ENCODE data around the gene GAPDHS. TPM values are rescaled to one million over a fixed set of nuclear protein-coding genes. Genes with fewer than 3 reads are reported as not detected.
A peak's percentile ranks its signal among the peaks of the same experiment; 100 is the strongest.

Gene GAPDHS
- not detected for total RNA-seq
- long read RNA-seq, donor 1 = 0 reads
- long read RNA-seq, donor 2 = 0 reads

DNA sequence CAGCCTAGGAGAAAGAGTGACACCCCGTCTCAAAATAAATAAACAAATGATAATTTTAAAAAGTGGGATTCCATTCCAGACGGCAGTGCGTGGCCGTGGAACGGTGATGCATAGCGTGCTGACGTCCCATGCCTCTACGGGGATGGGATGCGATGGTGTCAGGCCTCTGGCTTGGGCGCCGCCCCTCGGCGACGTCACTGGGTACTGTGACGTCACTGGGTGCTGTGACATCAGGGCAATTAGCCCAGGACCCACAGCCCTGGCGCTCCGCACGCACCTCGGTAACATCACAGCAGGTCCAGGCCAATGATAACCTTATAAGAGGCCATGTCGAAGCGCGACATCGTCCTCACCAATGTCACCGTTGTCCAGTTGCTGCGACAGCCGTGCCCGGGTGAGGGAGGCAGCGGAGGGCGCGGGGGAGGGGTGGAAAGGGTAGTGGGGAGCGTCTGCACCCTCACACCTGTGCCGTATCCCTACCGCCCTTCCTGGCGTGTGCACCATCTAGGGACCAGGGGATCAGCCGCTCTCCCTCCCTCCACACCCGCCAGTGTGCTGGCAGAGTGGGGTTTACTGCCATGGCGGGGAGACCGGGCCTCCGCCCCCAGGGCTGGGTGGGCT lies at the start of gene GAPDHS:
Gene GAPDHS, plus strand, starts transcription at position 256 of the 621 bp plus-strand sequence. Its CDS starts 72 bp downstream, at position 328.
- ATAC-seq = peak; percentile 7
- Histone ChIP-seq H3K36me3 (ENCODE audit: low read depth) (no peaks in the 10 kb centered on the region), H3K4me1 (ENCODE audit: low read depth) (peaks cover 3% of the 10 kb centered on the region), H3K4me3 (no peak within 1 kb of the TSS), H3K9me3 (no peaks in the 10 kb centered on the region)
- TF ChIP-seq, protein P1, sequence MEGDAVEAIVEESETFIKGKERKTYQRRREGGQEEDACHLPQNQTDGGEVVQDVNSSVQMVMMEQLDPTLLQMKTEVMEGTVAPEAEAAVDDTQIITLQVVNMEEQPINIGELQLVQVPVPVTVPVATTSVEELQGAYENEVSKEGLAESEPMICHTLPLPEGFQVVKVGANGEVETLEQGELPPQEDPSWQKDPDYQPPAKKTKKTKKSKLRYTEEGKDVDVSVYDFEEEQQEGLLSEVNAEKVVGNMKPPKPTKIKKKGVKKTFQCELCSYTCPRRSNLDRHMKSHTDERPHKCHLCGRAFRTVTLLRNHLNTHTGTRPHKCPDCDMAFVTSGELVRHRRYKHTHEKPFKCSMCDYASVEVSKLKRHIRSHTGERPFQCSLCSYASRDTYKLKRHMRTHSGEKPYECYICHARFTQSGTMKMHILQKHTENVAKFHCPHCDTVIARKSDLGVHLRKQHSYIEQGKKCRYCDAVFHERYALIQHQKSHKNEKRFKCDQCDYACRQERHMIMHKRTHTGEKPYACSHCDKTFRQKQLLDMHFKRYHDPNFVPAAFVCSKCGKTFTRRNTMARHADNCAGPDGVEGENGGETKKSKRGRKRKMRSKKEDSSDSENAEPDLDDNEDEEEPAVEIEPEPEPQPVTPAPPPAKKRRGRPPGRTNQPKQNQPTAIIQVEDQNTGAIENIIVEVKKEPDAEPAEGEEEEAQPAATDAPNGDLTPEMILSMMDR (IDR thresholded peaks at IDR 0.05) = no peak
- intact Hi-C loops (cut with DNase I, micrococcal nuclease) = no loop called here
- no peak for DNase-seq

DNA sequence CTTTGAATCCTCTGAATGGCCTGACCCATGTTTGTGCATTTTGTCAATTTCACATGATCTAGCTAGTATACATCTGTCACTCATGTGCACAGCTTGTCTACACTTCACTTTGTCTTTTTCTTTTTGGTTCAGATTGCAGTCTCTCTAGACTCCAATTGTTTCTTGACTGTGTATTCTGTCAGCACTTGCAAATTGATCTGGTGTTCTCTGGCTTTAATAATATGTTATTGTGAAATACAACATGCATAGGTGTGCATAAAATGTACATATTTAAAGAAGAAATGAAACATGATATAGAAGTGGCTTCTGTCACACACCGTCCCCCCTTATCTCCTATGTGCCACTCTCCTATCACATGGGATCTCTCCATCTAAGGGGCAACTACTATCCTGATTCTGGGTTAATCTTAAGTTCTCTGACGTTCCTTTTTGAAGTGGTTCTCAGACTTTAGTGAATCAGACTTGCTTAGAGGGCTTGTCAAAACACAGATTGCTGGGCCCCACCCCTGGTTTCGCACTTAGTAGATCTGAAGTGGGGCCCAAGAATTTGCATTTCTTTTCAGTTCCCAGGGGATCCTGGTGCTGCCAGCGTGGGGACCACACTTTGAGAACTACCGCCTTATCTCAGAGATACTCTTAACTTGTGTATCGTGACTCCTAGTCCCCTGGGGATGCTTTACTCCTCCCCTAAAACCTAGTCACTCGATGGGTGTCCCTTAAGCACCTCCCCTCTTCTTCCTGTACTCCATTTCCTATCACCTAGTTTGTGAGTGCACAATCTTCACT lies 48.8 kb upstream of the GAPDHS start:
- Histone ChIP-seq H3K4me3 (no peak overlapping the region), H3K9me3 (no peaks in the 10 kb centered on the region), H3K36me3 (ENCODE audit: low read depth) (no peaks in the 10 kb centered on the region), H3K4me1 (ENCODE audit: low read depth) (peaks cover 4% of the 10 kb centered on the region)
- ATAC-seq = peak; percentile 25
- no peak for DNase-seq
- intact Hi-C loops (cut with DNase I, micrococcal nuclease) = no loop called here
- TF ChIP-seq, protein P1 (IDR thresholded peaks at IDR 0.05) = no peak

- no peak overlapping the region for H3K4me3 ChIP-seq
- ATAC-seq = no peak
- TF ChIP-seq, protein P1 (IDR thresholded peaks at IDR 0.05) = no peak
- DNase-seq = no peak
- H3K36me3 ChIP-seq (ENCODE audit: low read depth) = no peaks in the 10 kb centered on the region
- peaks cover 4% of the 10 kb centered on the region for H3K4me1 ChIP-seq (ENCODE audit: low read depth)
- intact Hi-C loops (cut with DNase I, micrococcal nuclease) = no loop called here
- no peaks in the 10 kb centered on the region for H3K9me3 ChIP-seq
Measured at GRCh38 chr19:35486268-35486708, 47.0 kb upstream of the GAPDHS start.

DNA sequence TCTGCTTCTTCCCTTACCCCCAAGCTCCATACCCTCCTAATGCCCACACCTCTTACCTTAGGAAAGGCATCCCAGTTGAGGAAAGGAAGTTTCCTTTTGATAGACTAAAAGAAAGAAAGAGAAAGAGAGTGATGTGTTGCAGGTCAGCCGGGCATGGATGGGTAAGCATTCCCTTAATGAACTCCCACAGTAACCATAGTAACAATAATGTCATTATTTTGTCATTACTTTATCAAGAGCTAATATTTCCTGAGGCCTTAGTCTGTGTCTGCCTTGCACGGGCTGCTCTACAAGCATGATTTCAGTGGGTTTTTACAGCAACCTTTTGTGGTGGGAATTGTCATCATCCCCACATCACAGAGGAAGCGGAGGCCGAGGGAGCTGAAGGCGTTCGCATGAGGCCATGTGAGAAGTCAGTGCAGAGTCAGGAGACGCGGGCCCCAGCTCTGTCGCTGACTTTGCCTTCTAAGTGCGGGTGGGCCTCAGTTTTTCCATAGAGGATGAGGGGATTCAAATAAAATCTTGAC lies 45.5 kb upstream of the GAPDHS start:
- no peaks in the 10 kb centered on the region for H3K9me3 ChIP-seq
- TF ChIP-seq, protein P1 (IDR thresholded peaks at IDR 0.05) = no peak
- H3K4me1 ChIP-seq (ENCODE audit: low read depth) = peaks cover 4% of the 10 kb centered on the region
- DNase-seq (no peak), ATAC-seq (no peak)
- no peak overlapping the region for H3K4me3 ChIP-seq
- no peaks in the 10 kb centered on the region for H3K36me3 ChIP-seq (ENCODE audit: low read depth)
- intact Hi-C loops (cut with DNase I, micrococcal nuclease) = no loop called here

GRCh38 chr19:35488677-35489076 lies 44.6 kb upstream of the GAPDHS start:
- H3K9me3 ChIP-seq = no peaks in the 10 kb centered on the region
- intact Hi-C loops (cut with DNase I, micrococcal nuclease) = no loop called here
- peaks cover 4% of the 10 kb centered on the region for H3K4me1 ChIP-seq (ENCODE audit: low read depth)
- H3K4me3 ChIP-seq = no peak overlapping the region
- H3K36me3 ChIP-seq (ENCODE audit: low read depth) = no peaks in the 10 kb centered on the region
- DNase-seq (no peak), ATAC-seq (no peak)
- TF ChIP-seq, protein P1 (IDR thresholded peaks at IDR 0.05) = no peak

Measured in mucosa of descending colon (tissue), 3 donors.